ENCODE measurements around the gene HNRNPUL2.
"Not testable (repeated sequence)": the region's sequence is repeated elsewhere in the genome, so short reads cannot be mapped to it uniquely, and the experiment has no call there.

HNRNPUL2 gene

DNA sequence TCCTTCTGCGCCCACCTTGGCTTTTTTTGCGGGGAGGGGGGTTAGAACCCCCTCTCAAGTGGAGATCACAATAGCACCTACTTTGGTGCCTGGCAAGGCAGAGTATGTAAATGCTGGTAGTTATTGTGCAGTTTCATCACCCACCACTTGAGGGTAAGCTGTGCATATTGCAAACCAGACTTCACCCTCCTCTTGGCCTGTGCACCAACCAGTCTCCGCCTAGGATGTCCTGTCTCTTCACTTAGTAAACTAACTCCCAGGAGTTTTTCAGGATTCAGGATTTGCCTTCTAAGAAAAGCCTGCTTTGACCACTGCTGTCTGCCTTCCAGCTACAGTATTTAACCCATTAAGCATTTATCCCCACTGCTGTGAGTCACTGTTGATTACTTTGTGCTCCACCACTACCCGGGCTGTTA is 46.4 kb downstream of the HNRNPUL2 start:
- DNase-seq (ENCODE audit: low read depth in 1 of 2, low spot score in 1 of 2) = peak; percentile 91 to 92
- no peak for TF ChIP-seq JUND (IDR thresholded peaks at IDR 0.05; ENCODE audit: low read depth)
- in situ Hi-C loops (cut with HindIII; ENCODE audit: low pct_unique_long_range_greater_than_20kb, low sequenced_read_pairs) = no loop called here

DNA sequence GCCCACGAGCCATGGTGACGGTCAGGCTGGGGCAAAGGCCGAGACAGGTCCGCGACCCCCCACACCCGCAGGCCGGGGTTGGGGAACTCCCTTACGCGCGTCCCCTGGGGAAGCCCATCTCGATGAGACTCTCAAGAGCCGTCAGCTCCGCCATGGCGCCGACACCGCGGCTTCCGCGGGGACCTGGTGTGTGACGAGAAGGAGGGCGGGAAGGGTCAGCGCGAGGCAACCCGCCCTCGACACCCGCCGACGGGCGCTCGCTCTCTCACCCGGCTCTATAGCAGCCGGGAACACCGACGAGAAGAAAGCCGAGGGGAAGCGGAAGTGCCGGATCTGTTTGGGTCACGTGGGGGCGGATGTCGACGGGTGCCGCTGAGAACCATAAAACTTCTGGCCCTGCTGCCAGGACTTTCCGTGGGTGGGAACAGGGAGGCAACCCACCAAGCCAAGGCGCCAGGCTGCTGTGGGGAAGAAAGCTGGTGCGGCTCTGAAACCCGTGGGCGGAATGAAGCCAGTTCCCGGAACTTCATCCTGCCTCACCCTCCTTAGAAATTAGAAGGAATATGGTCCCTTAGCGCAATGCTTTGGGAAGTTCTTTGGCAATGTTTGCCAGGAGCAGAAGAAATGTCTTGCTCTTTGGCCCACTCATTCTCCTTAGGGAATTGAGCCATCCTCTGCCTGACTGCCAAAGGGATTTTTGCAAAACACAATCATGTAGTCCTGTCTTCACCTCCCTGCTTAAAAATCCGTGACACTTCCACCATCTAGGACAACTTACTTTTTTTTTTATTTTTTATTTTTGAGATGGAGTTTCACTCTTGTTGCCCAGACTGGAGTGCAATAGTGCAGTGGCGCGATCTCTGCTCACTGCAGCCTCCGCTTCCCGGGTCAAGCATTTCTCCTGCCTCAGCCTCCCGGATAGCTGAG is 48.2 kb downstream of the HNRNPUL2 start, which contains the start of gene UBXN1:
UBXN1 (minus strand) TSS at position 304 of the 927 bp plus-strand sequence; CDS start at position 154, 150 bp downstream.
- no peak for TF ChIP-seq JUND (IDR thresholded peaks at IDR 0.05; ENCODE audit: low read depth)
- peak; percentile 89 to 92 for DNase-seq (ENCODE audit: low read depth in 1 of 2, low spot score in 1 of 2)
- in situ Hi-C loops (cut with HindIII; ENCODE audit: low pct_unique_long_range_greater_than_20kb, low sequenced_read_pairs) = no loop called here

DNA sequence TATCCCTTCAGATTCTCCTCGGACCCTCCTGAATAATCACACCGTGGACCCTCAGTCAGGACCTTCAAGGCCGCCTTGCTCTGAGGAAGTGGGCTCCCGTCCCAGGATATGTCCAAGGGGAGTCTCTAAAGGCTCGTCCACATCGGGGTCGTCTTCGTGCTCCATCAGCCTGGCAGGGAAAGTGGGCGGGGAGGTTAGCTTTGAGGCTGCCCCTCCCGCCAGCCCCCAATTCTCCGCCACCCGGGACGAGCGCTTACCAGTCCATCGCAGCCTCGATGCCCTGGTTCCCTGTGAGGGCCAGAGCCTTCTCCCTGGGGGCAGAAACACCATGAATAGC is 48.9 kb downstream of the HNRNPUL2 start:
- no peak for DNase-seq (ENCODE audit: low read depth in 1 of 2, low spot score in 1 of 2)
- in situ Hi-C loops (cut with HindIII; ENCODE audit: low pct_unique_long_range_greater_than_20kb, low sequenced_read_pairs) = no loop called here
- no peak for TF ChIP-seq JUND (IDR thresholded peaks at IDR 0.05; ENCODE audit: low read depth)

DNA sequence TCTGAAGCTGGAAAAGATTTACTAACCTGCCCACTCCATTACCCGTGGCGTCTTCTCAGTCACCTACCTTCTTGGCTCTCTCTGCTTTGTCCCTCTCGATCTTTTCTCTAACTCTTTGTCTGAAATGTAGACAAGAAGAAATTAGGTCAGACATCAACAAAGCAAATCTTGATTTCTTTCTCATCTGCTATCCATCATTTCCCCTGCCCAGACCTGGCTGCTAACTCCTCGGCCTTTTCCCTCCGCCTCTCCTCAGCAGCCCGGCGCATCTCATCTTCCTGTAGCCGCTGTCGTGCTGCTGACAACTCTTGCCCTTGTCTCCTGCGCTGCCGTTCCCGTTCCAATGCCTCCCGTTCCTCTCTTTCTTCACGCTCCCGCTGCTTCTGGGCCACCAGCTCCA is 49.5 kb downstream of the HNRNPUL2 start:
- TF ChIP-seq JUND (IDR thresholded peaks at IDR 0.05; ENCODE audit: low read depth) = no peak
- in situ Hi-C loops (cut with HindIII; ENCODE audit: low pct_unique_long_range_greater_than_20kb, low sequenced_read_pairs) = no loop called here

DNA sequence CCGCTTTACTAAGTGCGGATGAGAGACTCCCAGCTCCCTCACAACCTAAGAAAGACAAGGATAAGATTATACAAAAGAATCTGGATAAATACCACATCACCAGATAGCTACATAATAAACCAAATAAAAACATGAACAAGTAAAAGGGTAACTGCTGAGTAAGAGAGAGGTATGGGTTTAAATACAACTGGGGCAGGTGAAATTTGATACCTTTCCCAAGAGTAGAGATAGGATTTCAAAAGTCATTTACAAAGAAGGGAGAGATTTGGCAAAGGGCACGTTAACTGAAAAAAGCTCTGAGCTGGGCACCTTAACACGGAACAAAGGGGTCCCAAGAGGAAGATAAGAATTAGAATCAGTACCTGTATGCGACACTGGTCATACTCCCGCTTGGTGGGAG is 50.1 kb downstream of the HNRNPUL2 start:
- no peak for DNase-seq (ENCODE audit: low read depth in 1 of 2, low spot score in 1 of 2)
- no peak for TF ChIP-seq JUND (IDR thresholded peaks at IDR 0.05; ENCODE audit: low read depth)
- in situ Hi-C loops (cut with HindIII; ENCODE audit: low pct_unique_long_range_greater_than_20kb, low sequenced_read_pairs) = no loop called here

More for the DNA sequence above, 49.5 kb downstream of the HNRNPUL2 start:
- DNase-seq (ENCODE audit: low read depth in 1 of 2, low spot score in 1 of 2) = no peak

DNA sequence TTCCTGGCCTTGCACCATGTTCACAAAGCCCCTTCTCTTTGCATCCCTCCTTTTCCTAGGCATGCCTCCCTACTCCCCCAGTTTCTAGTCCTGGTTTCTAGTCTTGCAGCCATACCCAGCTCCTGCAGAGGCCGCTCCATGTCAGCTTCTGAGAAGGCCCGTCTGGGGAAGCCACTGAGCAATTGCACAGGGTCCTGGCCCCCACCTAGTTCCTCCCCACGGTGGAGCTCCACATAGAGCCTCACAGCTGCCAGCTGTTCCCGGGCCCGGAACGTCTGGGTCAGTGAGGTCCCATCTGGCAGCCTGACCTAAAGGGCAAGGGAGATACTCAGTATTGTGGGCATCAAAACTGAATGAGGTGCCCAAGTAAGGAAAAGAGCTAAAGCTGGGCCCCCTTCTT is 50.6 kb downstream of the HNRNPUL2 start:
- DNase-seq (ENCODE audit: low read depth in 1 of 2, low spot score in 1 of 2) = no peak
- TF ChIP-seq JUND (IDR thresholded peaks at IDR 0.05; ENCODE audit: low read depth) = no peak
- in situ Hi-C loops (cut with HindIII; ENCODE audit: low pct_unique_long_range_greater_than_20kb, low sequenced_read_pairs) = no loop called here

DNA sequence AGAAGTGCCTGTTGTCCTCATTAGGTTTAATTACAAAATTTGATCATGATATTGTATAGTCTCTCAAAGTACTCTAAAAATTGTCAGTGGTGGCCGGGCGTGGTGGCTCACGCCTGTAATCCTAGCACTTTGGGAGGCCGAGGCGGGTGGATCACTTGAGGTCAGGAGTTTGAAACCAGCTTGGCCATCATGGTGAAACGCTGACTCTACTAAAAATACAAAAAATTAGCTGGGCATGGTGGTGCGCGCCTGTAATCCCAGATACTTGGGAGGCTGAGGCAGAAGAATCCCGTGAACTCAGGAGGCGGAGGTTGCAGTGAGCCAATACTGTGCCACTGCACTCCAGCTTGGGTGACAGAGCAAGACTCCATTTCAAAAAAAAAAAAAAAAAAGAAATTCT is 51.8 kb downstream of the HNRNPUL2 start:
- in situ Hi-C loops (cut with HindIII; ENCODE audit: low pct_unique_long_range_greater_than_20kb, low sequenced_read_pairs); DNase-seq (ENCODE audit: low read depth in 1 of 2, low spot score in 1 of 2): not testable (repeated sequence)

DNA sequence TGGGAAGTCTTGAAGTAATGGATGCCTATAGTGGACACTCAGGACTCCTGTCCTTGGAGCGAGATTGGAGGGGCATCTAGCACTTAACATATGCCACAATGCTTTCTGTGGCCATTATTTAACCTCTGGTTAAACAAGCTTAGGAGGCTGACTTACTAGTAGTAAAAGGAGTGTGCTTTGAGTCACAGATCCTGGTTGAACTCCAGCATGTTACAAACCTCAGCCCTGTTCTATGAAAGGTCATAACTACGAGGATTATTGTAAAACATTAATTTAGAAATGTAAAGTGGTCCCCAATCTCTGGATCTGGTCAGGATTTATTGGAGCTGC is 54.1 kb downstream of the HNRNPUL2 start:
- in situ Hi-C loops (cut with HindIII; ENCODE audit: low pct_unique_long_range_greater_than_20kb, low sequenced_read_pairs) = no loop called here
- DNase-seq (ENCODE audit: low read depth in 1 of 2, low spot score in 1 of 2) = no peak
- no peak for TF ChIP-seq JUND (IDR thresholded peaks at IDR 0.05; ENCODE audit: low read depth)

DNA sequence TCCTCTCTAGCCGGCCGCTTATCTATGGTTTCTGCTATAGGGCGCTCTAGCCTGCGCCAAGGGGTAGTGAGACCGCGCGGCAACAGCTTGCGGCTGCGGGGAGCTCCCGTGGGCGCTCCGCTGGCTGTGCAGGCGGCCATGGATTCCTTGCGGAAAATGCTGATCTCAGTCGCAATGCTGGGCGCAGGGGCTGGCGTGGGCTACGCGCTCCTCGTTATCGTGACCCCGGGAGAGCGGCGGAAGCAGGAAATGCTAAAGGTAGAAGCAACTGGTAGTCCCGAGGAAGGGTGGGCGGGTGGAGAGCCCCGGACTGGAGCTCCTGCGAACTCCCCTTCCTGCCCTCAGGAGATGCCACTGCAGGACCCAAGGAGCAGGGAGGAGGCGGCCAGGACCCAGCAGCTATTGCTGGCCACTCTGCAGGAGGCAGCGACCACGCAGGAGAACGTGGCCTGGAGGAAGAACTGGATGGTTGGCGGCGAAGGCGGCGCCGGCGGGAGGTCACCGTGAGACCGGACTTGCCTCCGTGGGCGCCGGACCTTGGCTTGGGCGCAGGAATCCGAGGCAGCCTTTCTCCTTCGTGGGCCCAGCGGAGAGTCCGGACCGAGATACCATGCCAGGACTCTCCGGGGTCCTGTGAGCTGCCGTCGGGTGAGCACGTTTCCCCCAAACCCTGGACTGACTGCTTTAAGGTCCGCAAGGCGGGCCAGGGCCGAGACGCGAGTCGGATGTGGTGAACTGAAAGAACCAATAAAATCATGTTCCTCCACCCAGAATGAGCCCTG is 55.5 kb downstream of the HNRNPUL2 start, which contains the start of the genes LBHD1 and UQCC3:
LBHD1 (minus strand) TSS at position 660 of the 782 bp plus-strand sequence. CDS start 2,236 bp downstream, outside the sequence.
UQCC3 (plus strand) TSS at position 66 of the 782 bp plus-strand sequence; CDS start at position 139, 73 bp downstream.
- in situ Hi-C loops (cut with HindIII; ENCODE audit: low pct_unique_long_range_greater_than_20kb, low sequenced_read_pairs) = no loop called here
- TF ChIP-seq JUND (IDR thresholded peaks at IDR 0.05; ENCODE audit: low read depth) = no peak
- DNase-seq (ENCODE audit: low read depth in 1 of 2, low spot score in 1 of 2) = peak; percentile 81 to 95

DNA sequence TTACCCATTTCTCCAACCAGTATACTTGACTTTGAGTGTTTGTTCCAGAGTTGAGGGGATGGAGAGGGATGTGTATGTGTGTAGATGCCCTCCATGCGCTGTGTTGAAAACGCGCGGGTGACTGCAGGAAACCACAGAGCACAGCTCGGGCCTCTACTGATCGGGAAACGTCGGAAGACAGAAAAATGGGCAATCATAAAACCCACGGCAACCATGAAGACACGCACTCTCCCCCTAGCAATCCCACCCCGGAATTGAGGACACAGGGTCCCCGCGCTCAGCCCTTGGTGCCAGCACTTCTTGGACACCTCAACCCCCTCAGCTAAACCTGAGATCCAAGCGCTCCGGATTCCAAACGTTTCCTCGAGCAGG is 56.0 kb downstream of the HNRNPUL2 start:
- in situ Hi-C loops (cut with HindIII; ENCODE audit: low pct_unique_long_range_greater_than_20kb, low sequenced_read_pairs) = no loop called here
- TF ChIP-seq JUND (IDR thresholded peaks at IDR 0.05; ENCODE audit: low read depth) = no peak
- DNase-seq (ENCODE audit: low read depth in 1 of 2, low spot score in 1 of 2) = no peak

DNA sequence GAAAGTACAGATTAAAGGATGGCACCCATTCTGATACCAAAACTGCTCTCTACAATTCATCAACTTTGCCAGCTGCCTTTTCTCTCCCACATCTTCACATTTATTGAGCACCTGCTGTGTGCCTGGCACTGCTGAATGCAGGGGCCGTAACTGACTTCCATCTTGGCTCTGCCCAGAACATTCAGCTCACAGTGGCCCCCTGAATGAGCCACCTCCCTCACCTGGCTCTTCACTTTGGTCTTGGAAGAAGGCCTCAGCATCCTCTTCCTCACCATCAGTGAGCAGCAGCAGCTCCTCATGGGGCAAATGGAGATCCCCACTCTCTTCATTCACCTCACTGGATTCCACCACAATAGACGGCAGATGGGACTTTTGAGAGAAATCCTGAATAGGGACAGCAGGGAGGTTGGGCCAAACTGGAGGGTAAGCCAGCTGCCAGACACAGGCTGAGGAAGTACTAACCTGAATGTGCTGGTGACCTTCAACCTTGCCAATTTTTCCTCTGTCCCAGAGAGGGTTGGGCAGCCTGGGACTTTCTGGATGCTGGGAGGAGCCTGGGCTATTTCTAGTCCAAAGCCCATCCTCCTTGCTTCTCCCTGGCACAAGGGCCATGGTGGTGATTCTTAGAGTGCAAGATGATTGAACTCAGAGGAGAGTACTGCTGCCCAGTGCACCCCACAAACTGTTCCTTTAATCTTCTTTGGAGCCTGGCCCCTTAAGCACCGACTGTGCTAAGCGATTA is 57.7 kb downstream of the HNRNPUL2 start:
- DNase-seq (ENCODE audit: low read depth in 1 of 2, low spot score in 1 of 2) = peak in 1 of 2 experiments; percentile 51
- in situ Hi-C loops (cut with HindIII; ENCODE audit: low pct_unique_long_range_greater_than_20kb, low sequenced_read_pairs) = no loop called here
- no peak for TF ChIP-seq JUND (IDR thresholded peaks at IDR 0.05; ENCODE audit: low read depth)

DNA sequence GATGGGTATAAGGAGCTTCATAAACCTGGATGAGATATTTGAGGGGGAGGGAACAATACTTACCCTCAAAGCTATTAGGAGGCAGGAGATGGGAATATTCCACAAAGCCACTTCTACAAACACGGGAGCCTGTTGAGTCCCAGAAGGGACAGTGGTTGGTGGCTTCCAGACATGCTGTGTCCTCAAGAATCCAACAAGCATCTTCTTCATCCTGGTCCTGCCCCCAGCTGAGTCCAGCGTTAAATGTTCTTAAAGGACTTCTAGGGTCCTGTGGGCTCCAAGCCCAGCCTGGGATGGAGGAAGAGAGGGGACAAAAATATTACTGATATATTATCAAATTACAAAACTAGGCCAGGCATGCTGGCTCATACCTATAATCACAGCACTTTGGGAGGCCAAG is 59.8 kb downstream of the HNRNPUL2 start:
- in situ Hi-C loops (cut with HindIII; ENCODE audit: low pct_unique_long_range_greater_than_20kb, low sequenced_read_pairs) = no loop called here
- DNase-seq (ENCODE audit: low read depth in 1 of 2, low spot score in 1 of 2) = peak in 1 of 2 experiments; percentile 19
- TF ChIP-seq JUND (IDR thresholded peaks at IDR 0.05; ENCODE audit: low read depth) = no peak
